C4-2B (cell line): Measurements from ENCODE around the gene TXNDC9.

ENCODE experiments used
- CTCF ChIP-seq: fragments of 450-650 bp; conservative IDR thresholded peaks from 2 replicates; pipeline ENCODE4 v1.5.1; 2017; ENCODE audit warnings: mild to moderate bottlenecking
- ZFX ChIP-seq: fragments of 450-650 bp; IDR thresholded peaks from 2 replicates; pipeline ENCODE4 v1.6.1; 2017

GRCh38 chr2:99373144-99373543, 37.0 kb upstream of the TXNDC9 start:
- TF ChIP-seq CTCF (no peak), ZFX (no peak)
